C1 segment of cervical spinal cord (tissue), 14 donors: ENCODE data around the gene PLA2G4D.

Source experiments
- DNase-seq, 14 donors: peaks; one replicate each; lab custom pipeline; 2025; lab: John Stamatoyannopoulos, UW

The PLA2G4D gene

GRCh38 chr15:42073418-42073817 is 20.9 kb downstream of the PLA2G4D start:
- no peak for DNase-seq

- DNase-seq, result no peak
These were observed 22.1 kb downstream of the PLA2G4D start for GRCh38 chr15:42072141-42072685.

GRCh38 chr15:42071717-42072116 is 22.6 kb downstream of the PLA2G4D start:
- DNase-seq, result no peak

- no peak for DNase-seq
These were observed 23.4 kb downstream of the PLA2G4D start for GRCh38 chr15:42070976-42071350.

- DNase-seq, result no peak
These were observed 23.9 kb downstream of the PLA2G4D start for GRCh38 chr15:42070279-42070975.

- DNase-seq, result no peak
These were observed 24.7 kb downstream of the PLA2G4D start for GRCh38 chr15:42069496-42070278.

- DNase-seq, result no peak
These were observed 25.3 kb downstream of the PLA2G4D start for GRCh38 chr15:42069025-42069424.

GRCh38 chr15:42068601-42069000 is 25.8 kb downstream of the PLA2G4D start:
- DNase-seq, result no peak

- DNase-seq, result peak in 1 of 14 donors; percentile 10
These were observed 27.5 kb downstream of the PLA2G4D start for GRCh38 chr15:42066764-42067415.

GRCh38 chr15:42065468-42065867 is 28.9 kb downstream of the PLA2G4D start:
- DNase-seq, result no peak

- peak in 7 of 14 donors; percentile 3 to 52 (median 16) for DNase-seq
These were observed 29.3 kb downstream of the PLA2G4D start for GRCh38 chr15:42065033-42065432.

GRCh38 chr15:42064271-42064670 is 30.1 kb downstream of the PLA2G4D start:
- DNase-seq, result no peak

GRCh38 chr15:42063122-42063848 is 31.1 kb downstream of the PLA2G4D start:
- DNase-seq, result no peak

- no peak for DNase-seq
These were observed 32.0 kb downstream of the PLA2G4D start for GRCh38 chr15:42062284-42062806.

GRCh38 chr15:42060797-42061196 is 33.6 kb downstream of the PLA2G4D start:
- DNase-seq, result no peak

GRCh38 chr15:42060477-42060763 is 33.9 kb downstream of the PLA2G4D start:
- no peak for DNase-seq

GRCh38 chr15:42059661-42060476 is 34.5 kb downstream of the PLA2G4D start:
- peak in 6 of 14 donors; percentile 7 to 32 (median 12) for DNase-seq

- DNase-seq, result no peak
These were observed 35.6 kb downstream of the PLA2G4D start for GRCh38 chr15:42058791-42059190.

GRCh38 chr15:42057799-42058646 is 36.3 kb downstream of the PLA2G4D start:
- no peak for DNase-seq
